ENCODE results near the gene LMAN1L. TPM values are rescaled to one million over a fixed set of nuclear protein-coding genes. Genes with fewer than 3 reads are reported as not detected.
A peak's percentile ranks its signal among the peaks of the same experiment; 100 is the strongest.

The LMAN1L gene
- total and polyA plus RNA-seq, 2 experiments from 2014 or later, result not detected

GRCh38 chr15:74867466-74868038, 54.9 kb downstream of the LMAN1L start:
- TF ChIP-seq EZH2 (IDR thresholded peaks at IDR 0.05; ENCODE audit: borderline replicate concordance) (no peak), CTCF (IDR thresholded peaks at IDR 0.05; ENCODE audit: poor library complexity) (no peak), EZH2phosphoT487 (IDR thresholded peaks at IDR 0.05; ENCODE audit: low read depth, severe bottlenecking, unreplicated experiment) (no peak)
- no peaks in the 10 kb centered on the region for H3K36me3 ChIP-seq (replicated peaks; ENCODE audit: insufficient read depth, low read depth)
- no peaks in the 10 kb centered on the region for H3K9me2 ChIP-seq (replicated peaks; ENCODE audit: insufficient read depth)
- 74% methylated on average over 1 of the region's 1 CpG for WGBS (ENCODE audit: low lambda C conversion rate, missing lambda C conversion rate)
- no peak overlapping the region for H3K4me3 ChIP-seq
- peaks cover 71% of the 10 kb centered on the region for H3K4me1 ChIP-seq (ENCODE audit: insufficient read depth)
- no peak for DNase-seq (ENCODE audit: low spot score)
- peaks cover 95% of the 10 kb centered on the region for H3K79me2 ChIP-seq
- no peak overlapping the region for H2AFZ ChIP-seq
- H3K27me3 ChIP-seq, result no peaks in the 10 kb centered on the region
- peak overlapping the region; percentile 98 for H3K27ac ChIP-seq
- H3K9me3 ChIP-seq (ENCODE audit: low read depth), result no peaks in the 10 kb centered on the region
- H3K4me2 ChIP-seq, result peak overlapping the region; percentile 46
- H4K20me1 ChIP-seq (ENCODE audit: insufficient read depth, poor library complexity, severe bottlenecking), result peaks cover 57% of the 10 kb centered on the region

- Histone ChIP-seq H3K36me3 (replicated peaks; ENCODE audit: insufficient read depth, low read depth) (no peaks in the 10 kb centered on the region), H3K27me3 (no peaks in the 10 kb centered on the region), H3K9me2 (replicated peaks; ENCODE audit: insufficient read depth) (no peaks in the 10 kb centered on the region), H2AFZ (no peak overlapping the region), H3K4me1 (ENCODE audit: insufficient read depth) (peaks cover 71% of the 10 kb centered on the region), H3K4me2 (peak overlapping the region; percentile 46), H3K79me2 (peaks cover 92% of the 10 kb centered on the region), H4K20me1 (ENCODE audit: insufficient read depth, poor library complexity, severe bottlenecking) (peaks cover 57% of the 10 kb centered on the region), H3K27ac (peak overlapping the region; percentile 98), H3K4me3 (no peak overlapping the region), H3K9me3 (ENCODE audit: low read depth) (no peaks in the 10 kb centered on the region)
- TF ChIP-seq EZH2phosphoT487 (IDR thresholded peaks at IDR 0.05; ENCODE audit: low read depth, severe bottlenecking, unreplicated experiment) (no peak), CTCF (IDR thresholded peaks at IDR 0.05; ENCODE audit: poor library complexity) (no peak), EZH2 (IDR thresholded peaks at IDR 0.05; ENCODE audit: borderline replicate concordance) (no peak)
- no peak for DNase-seq (ENCODE audit: low spot score)
- WGBS (ENCODE audit: low lambda C conversion rate, missing lambda C conversion rate), result 74% methylated on average over 6 of the region's 6 CpGs
These were observed 55.4 kb downstream of the LMAN1L start for GRCh38 chr15:74868059-74868458.

- Histone ChIP-seq H3K9me3 (ENCODE audit: low read depth) (no peaks in the 10 kb centered on the region), H3K9me2 (replicated peaks; ENCODE audit: insufficient read depth) (no peaks in the 10 kb centered on the region), H3K36me3 (replicated peaks; ENCODE audit: insufficient read depth, low read depth) (no peaks in the 10 kb centered on the region), H4K20me1 (ENCODE audit: insufficient read depth, poor library complexity, severe bottlenecking) (peaks cover 54% of the 10 kb centered on the region), H3K79me2 (peaks cover 79% of the 10 kb centered on the region), H3K4me1 (ENCODE audit: insufficient read depth) (peaks cover 71% of the 10 kb centered on the region), H3K4me3 (no peak overlapping the region), H3K27ac (peak overlapping the region; percentile 98), H3K27me3 (no peaks in the 10 kb centered on the region), H2AFZ (no peak overlapping the region), H3K4me2 (peak overlapping the region; percentile 91)
- DNase-seq (ENCODE audit: low spot score), result no peak
- no peak for TF ChIP-seq EZH2 (IDR thresholded peaks at IDR 0.05; ENCODE audit: borderline replicate concordance)
- no peak for TF ChIP-seq EZH2phosphoT487 (IDR thresholded peaks at IDR 0.05; ENCODE audit: low read depth, severe bottlenecking, unreplicated experiment)
These were observed 56.7 kb downstream of the LMAN1L start for GRCh38 chr15:74869372-74869725.

GRCh38 chr15:74869726-74870407, 57.2 kb downstream of the LMAN1L start:
- 81% methylated on average over 6 of the region's 6 CpGs for WGBS (ENCODE audit: low lambda C conversion rate, missing lambda C conversion rate)
- peak overlapping the region; percentile 98 for H3K27ac ChIP-seq
- H3K27me3 ChIP-seq, result no peaks in the 10 kb centered on the region
- H2AFZ ChIP-seq, result no peak overlapping the region
- no peaks in the 10 kb centered on the region for H3K9me2 ChIP-seq (replicated peaks; ENCODE audit: insufficient read depth)
- TF ChIP-seq EZH2 (IDR thresholded peaks at IDR 0.05; ENCODE audit: borderline replicate concordance), result no peak
- TF ChIP-seq EZH2phosphoT487 (IDR thresholded peaks at IDR 0.05; ENCODE audit: low read depth, severe bottlenecking, unreplicated experiment), result no peak
- TF ChIP-seq CTCF (IDR thresholded peaks at IDR 0.05; ENCODE audit: poor library complexity), result no peak
- peak; percentile 24 for DNase-seq (ENCODE audit: low spot score)
- peaks cover 71% of the 10 kb centered on the region for H3K4me1 ChIP-seq (ENCODE audit: insufficient read depth)
- H3K79me2 ChIP-seq, result peaks cover 74% of the 10 kb centered on the region
- H4K20me1 ChIP-seq (ENCODE audit: insufficient read depth, poor library complexity, severe bottlenecking), result peaks cover 50% of the 10 kb centered on the region
- H3K36me3 ChIP-seq (replicated peaks; ENCODE audit: insufficient read depth, low read depth), result no peaks in the 10 kb centered on the region
- H3K4me2 ChIP-seq, result peak overlapping the region; percentile 91
- H3K9me3 ChIP-seq (ENCODE audit: low read depth), result no peaks in the 10 kb centered on the region
- no peak overlapping the region for H3K4me3 ChIP-seq
